ENCODE results near the gene SPRR3. TPM values are rescaled to one million over a fixed set of nuclear protein-coding genes. Genes with fewer than 3 reads are reported as not detected.
"Not testable (repeated sequence)": the region's sequence is repeated elsewhere in the genome, so short reads cannot be mapped to it uniquely, and the experiment has no call there.

The SPRR3 gene
- total RNA-seq, 1 experiment from 2014 or later: not detected

- H3K27ac ChIP-seq (ENCODE audit: low read depth, low read length, poor library complexity, severe bottlenecking); DNase-seq (ENCODE audit: low spot score); H3K9me3 ChIP-seq (ENCODE audit: low read depth, low read length, poor library complexity, severe bottlenecking); BruUV-seq (replicated peaks); POLR2A ChIA-PET (ENCODE audit: low non-redundant PET); H3K27me3 ChIP-seq (replicated peaks; ENCODE audit: insufficient read depth, low read depth, low read length, poor library complexity); H3K4me1 ChIP-seq (ENCODE audit: insufficient read depth, low read length, poor library complexity, severe bottlenecking); H3K4me3 ChIP-seq (ENCODE audit: low read depth, low read length, poor library complexity, severe bottlenecking); H3K36me3 ChIP-seq (ENCODE audit: insufficient read depth, low read length, poor library complexity, severe bottlenecking); intact Hi-C loops (cut with micrococcal nuclease; ENCODE audit: unreplicated experiment); CTCF ChIA-PET: not testable (repeated sequence)
Measured at GRCh38 chr1:153022340-153022739, 20.8 kb downstream of the SPRR3 start.

- no peaks in the 10 kb centered on the region for H3K9me3 ChIP-seq (ENCODE audit: low read depth, low read length, poor library complexity, severe bottlenecking)
- ChIA-PET CTCF (no interaction called here), POLR2A (ENCODE audit: low non-redundant PET) (no interaction called here)
- H3K27ac ChIP-seq (ENCODE audit: low read depth, low read length, poor library complexity, severe bottlenecking): no peak overlapping the region
- peaks cover 5% of the 10 kb centered on the region for H3K27me3 ChIP-seq (replicated peaks; ENCODE audit: insufficient read depth, low read depth, low read length, poor library complexity)
- BruUV-seq (replicated peaks): no TSS peak
- TF ChIP-seq EZH2 (IDR thresholded peaks at IDR 0.05; ENCODE audit: borderline replicate concordance, low read depth, low read length, poor library complexity, severe bottlenecking) (no peak), CTCF (conservative IDR thresholded peaks at IDR 0.05; ENCODE audit: low read depth, low read length) (no peak)
- DNase-seq (ENCODE audit: low spot score): no peak
- no peak overlapping the region for H3K4me3 ChIP-seq (ENCODE audit: low read depth, low read length, poor library complexity, severe bottlenecking)
- H3K36me3 ChIP-seq (ENCODE audit: insufficient read depth, low read length, poor library complexity, severe bottlenecking): no peaks in the 10 kb centered on the region
- intact Hi-C loops (cut with micrococcal nuclease; ENCODE audit: unreplicated experiment): no loop called here
- H3K4me1 ChIP-seq (ENCODE audit: insufficient read depth, low read length, poor library complexity, severe bottlenecking): no peaks in the 10 kb centered on the region
Measured at GRCh38 chr1:153023109-153023508, 21.6 kb downstream of the SPRR3 start.

GRCh38 chr1:153024413-153024812 lies 22.9 kb downstream of the SPRR3 start:
- Histone ChIP-seq H3K4me3 (ENCODE audit: low read depth, low read length, poor library complexity, severe bottlenecking) (no peak overlapping the region), H3K4me1 (ENCODE audit: insufficient read depth, low read length, poor library complexity, severe bottlenecking) (no peaks in the 10 kb centered on the region), H3K36me3 (ENCODE audit: insufficient read depth, low read length, poor library complexity, severe bottlenecking) (no peaks in the 10 kb centered on the region), H3K27ac (ENCODE audit: low read depth, low read length, poor library complexity, severe bottlenecking) (no peak overlapping the region), H3K9me3 (ENCODE audit: low read depth, low read length, poor library complexity, severe bottlenecking) (no peaks in the 10 kb centered on the region), H3K27me3 (replicated peaks; ENCODE audit: insufficient read depth, low read depth, low read length, poor library complexity) (peaks cover 5% of the 10 kb centered on the region)
- BruUV-seq (replicated peaks): no TSS peak
- intact Hi-C loops (cut with micrococcal nuclease; ENCODE audit: unreplicated experiment): no loop called here
- no peak for TF ChIP-seq EZH2 (IDR thresholded peaks at IDR 0.05; ENCODE audit: borderline replicate concordance, low read depth, low read length, poor library complexity, severe bottlenecking)
- TF ChIP-seq CTCF (conservative IDR thresholded peaks at IDR 0.05; ENCODE audit: low read depth, low read length): no peak
- no peak for DNase-seq (ENCODE audit: low spot score)
- ChIA-PET POLR2A (ENCODE audit: low non-redundant PET) (no interaction called here), CTCF (no interaction called here)

GRCh38 chr1:153025797-153026196 lies 24.2 kb downstream of the SPRR3 start:
- H3K27me3 ChIP-seq (replicated peaks; ENCODE audit: insufficient read depth, low read depth, low read length, poor library complexity): peaks cover 1% of the 10 kb centered on the region
- intact Hi-C loops (cut with micrococcal nuclease; ENCODE audit: unreplicated experiment): no loop called here
- no peak for DNase-seq (ENCODE audit: low spot score)
- H3K9me3 ChIP-seq (ENCODE audit: low read depth, low read length, poor library complexity, severe bottlenecking): no peaks in the 10 kb centered on the region
- BruUV-seq (replicated peaks): no TSS peak
- no peak overlapping the region for H3K4me3 ChIP-seq (ENCODE audit: low read depth, low read length, poor library complexity, severe bottlenecking)
- H3K4me1 ChIP-seq (ENCODE audit: insufficient read depth, low read length, poor library complexity, severe bottlenecking): no peaks in the 10 kb centered on the region
- no peaks in the 10 kb centered on the region for H3K36me3 ChIP-seq (ENCODE audit: insufficient read depth, low read length, poor library complexity, severe bottlenecking)
- TF ChIP-seq CTCF (conservative IDR thresholded peaks at IDR 0.05; ENCODE audit: low read depth, low read length) (no peak), EZH2 (IDR thresholded peaks at IDR 0.05; ENCODE audit: borderline replicate concordance, low read depth, low read length, poor library complexity, severe bottlenecking) (no peak)
- ChIA-PET CTCF (no interaction called here), POLR2A (ENCODE audit: low non-redundant PET) (no interaction called here)
- no peak overlapping the region for H3K27ac ChIP-seq (ENCODE audit: low read depth, low read length, poor library complexity, severe bottlenecking)
